Central memory CD8-positive, alpha-beta T cell (primary cell): ENCODE measurements around the gene FBXW8.

Experiments used
- ATAC-seq: fragments of 150-1000 bp; cut with Tn5 transposase; replicated peaks from 2 replicates; pipeline ENCODE4 v1.10.0; 2022; ENCODE audit warnings: mild to moderate bottlenecking, moderate FRiP score, moderate number of reproducible peaks; ENCODE audit not compliant: poor library complexity, severe bottlenecking; ENCODE audit errors: extremely low read depth
- DNase-seq, 2 donors: peaks; one replicate each; pipeline ENCODE4 v3.0.0; 2021; ENCODE audit warnings: low spot score in 2 of 2
- H3K27ac Mint-ChIP-seq: one replicate; pipeline ENCODE4 v1.8.0; 2022; ENCODE audit warnings: low read depth, mild to moderate bottlenecking, moderate library complexity, mixed read lengths
- H3K27me3 Mint-ChIP-seq: one replicate; pipeline ENCODE4 v1.8.0; 2022; ENCODE audit warnings: mixed read lengths
- H3K36me3 Mint-ChIP-seq: one replicate; pipeline ENCODE4 v1.8.0; 2022; ENCODE audit warnings: mild to moderate bottlenecking, moderate library complexity, mixed read lengths; ENCODE audit not compliant: insufficient read depth
- H3K4me1 Mint-ChIP-seq: one replicate; pipeline ENCODE4 v1.8.0; 2022; ENCODE audit warnings: mixed read lengths
- H3K4me3 Mint-ChIP-seq: one replicate; pipeline ENCODE4 v1.8.0; 2022; ENCODE audit warnings: mild to moderate bottlenecking, moderate library complexity, mixed read lengths
- H3K9me3 Mint-ChIP-seq: one replicate; pipeline ENCODE4 v1.8.0; 2022; ENCODE audit warnings: mixed read lengths

Gene FBXW8

GRCh38 chr12:116880213-116880816 is 30.4 kb upstream of the FBXW8 start:
- peaks cover 26% of the 10 kb centered on the region for H3K4me1 Mint-ChIP-seq
- DNase-seq (no peak), ATAC-seq (no peak)
- peaks cover 95% of the 10 kb centered on the region for H3K27me3 Mint-ChIP-seq
- peak overlapping the region; percentile 58 for H3K4me3 Mint-ChIP-seq
- H3K27ac Mint-ChIP-seq, result no peak overlapping the region
- H3K36me3 Mint-ChIP-seq, result no peaks in the 10 kb centered on the region
- H3K9me3 Mint-ChIP-seq, result no peaks in the 10 kb centered on the region

- no peak overlapping the region for H3K27ac Mint-ChIP-seq
Observed at GRCh38 chr12:116880817-116881324, 29.9 kb upstream of the FBXW8 start.

DNA sequence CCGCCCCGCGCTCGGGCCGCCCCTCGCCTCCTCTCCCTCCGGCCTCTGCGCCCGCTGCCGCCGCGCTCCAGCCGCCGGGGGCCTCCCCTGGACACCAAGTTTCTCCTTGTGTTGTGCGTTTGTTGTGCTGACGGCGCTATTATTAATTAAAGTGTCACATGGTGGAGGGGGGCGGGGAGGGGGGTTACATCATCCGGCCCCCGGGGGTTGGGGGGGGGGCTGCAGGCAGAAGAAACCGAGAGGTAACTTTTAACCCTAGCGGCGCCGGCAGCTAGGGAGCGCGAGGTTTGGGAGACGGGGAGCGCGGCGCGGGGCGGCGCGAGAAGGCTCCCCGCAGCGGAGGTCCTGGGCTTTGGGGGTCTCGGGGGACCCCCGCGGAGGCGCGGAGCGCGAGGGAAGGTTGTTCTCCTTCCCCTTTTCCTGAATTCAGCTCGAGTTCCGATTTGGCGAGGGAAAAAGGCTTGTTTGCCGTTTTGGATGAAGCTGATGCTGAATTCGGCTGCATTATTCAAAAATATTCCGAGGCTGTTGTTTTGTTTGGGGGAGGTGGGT is 29.3 kb upstream of the FBXW8 start, which contains the start of gene HRK:
Gene HRK, minus strand, starts transcription at position 117 of the 552 bp plus-strand sequence. CDS start 134 bp downstream, outside the sequence.
- H3K4me1 Mint-ChIP-seq, result peaks cover 26% of the 10 kb centered on the region
- no peak within 1 kb of the TSS for H3K27ac Mint-ChIP-seq
- H3K27me3 Mint-ChIP-seq, result peaks cover 85% of the 10 kb centered on the region
- DNase-seq (no peak), ATAC-seq (no peak)
- H3K4me3 Mint-ChIP-seq, result peak within 1 kb of the TSS; percentile 58
- no peaks in the 10 kb centered on the region for H3K36me3 Mint-ChIP-seq
- no peaks in the 10 kb centered on the region for H3K9me3 Mint-ChIP-seq

More at GRCh38 chr12:116880817-116881324, 29.9 kb upstream of the FBXW8 start:
- Mint-ChIP-seq H3K4me1 (peaks cover 26% of the 10 kb centered on the region), H3K9me3 (no peaks in the 10 kb centered on the region), H3K27me3 (peaks cover 90% of the 10 kb centered on the region), H3K4me3 (peak overlapping the region; percentile 58), H3K36me3 (no peaks in the 10 kb centered on the region)
- DNase-seq (no peak), ATAC-seq (no peak)

DNA sequence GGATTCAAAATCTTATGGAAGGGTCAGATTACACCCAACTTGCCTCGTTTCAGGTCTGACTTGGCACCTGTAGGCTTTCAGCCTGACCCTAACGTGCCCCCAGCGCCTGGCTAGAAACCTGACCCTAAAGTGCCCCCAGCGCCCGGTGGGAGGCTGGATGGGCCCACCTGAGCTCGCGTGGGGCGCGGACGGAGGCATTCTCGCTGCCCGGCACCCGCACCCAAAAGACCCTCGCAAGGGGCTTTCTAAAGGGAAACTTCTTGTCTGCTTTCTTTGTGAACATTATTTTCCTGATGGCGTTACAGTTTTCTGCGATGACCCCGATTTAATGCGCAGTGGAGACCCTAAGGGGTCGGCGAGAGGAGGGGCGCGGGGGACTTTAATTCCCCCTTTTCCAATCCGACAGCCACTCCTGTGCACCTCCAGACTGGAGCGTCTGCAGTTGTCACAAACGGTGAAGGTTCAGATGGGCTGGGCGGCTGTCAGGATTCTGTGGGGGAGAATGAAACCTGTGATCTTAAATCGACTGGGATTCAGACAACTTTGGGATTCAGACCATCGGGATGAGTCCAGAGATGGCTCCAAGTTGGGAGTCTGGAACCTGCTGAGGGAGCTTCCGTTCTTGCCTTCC is 28.8 kb upstream of the FBXW8 start:
- Mint-ChIP-seq H3K27me3 (peaks cover 85% of the 10 kb centered on the region), H3K36me3 (no peaks in the 10 kb centered on the region), H3K27ac (no peak overlapping the region), H3K4me3 (peak overlapping the region; percentile 52), H3K9me3 (no peaks in the 10 kb centered on the region), H3K4me1 (peaks cover 26% of the 10 kb centered on the region)
- ATAC-seq (no peak), DNase-seq (no peak)

- no peak for ATAC-seq
- H3K4me3 Mint-ChIP-seq, result no peak overlapping the region
- H3K27me3 Mint-ChIP-seq, result peaks cover 85% of the 10 kb centered on the region
- DNase-seq, result no peak
- no peaks in the 10 kb centered on the region for H3K36me3 Mint-ChIP-seq
- no peak overlapping the region for H3K27ac Mint-ChIP-seq
- H3K4me1 Mint-ChIP-seq, result peaks cover 26% of the 10 kb centered on the region
- H3K9me3 Mint-ChIP-seq, result no peaks in the 10 kb centered on the region
Observed at GRCh38 chr12:116882742-116883141, 28.0 kb upstream of the FBXW8 start.

GRCh38 chr12:116884871-116885270 is 25.9 kb upstream of the FBXW8 start:
- no peak overlapping the region for H3K27ac Mint-ChIP-seq
- no peaks in the 10 kb centered on the region for H3K9me3 Mint-ChIP-seq
- H3K36me3 Mint-ChIP-seq, result no peaks in the 10 kb centered on the region
- ATAC-seq (no peak), DNase-seq (no peak)
- peaks cover 10% of the 10 kb centered on the region for H3K4me1 Mint-ChIP-seq
- H3K27me3 Mint-ChIP-seq, result peaks cover 75% of the 10 kb centered on the region
- no peak overlapping the region for H3K4me3 Mint-ChIP-seq

DNA sequence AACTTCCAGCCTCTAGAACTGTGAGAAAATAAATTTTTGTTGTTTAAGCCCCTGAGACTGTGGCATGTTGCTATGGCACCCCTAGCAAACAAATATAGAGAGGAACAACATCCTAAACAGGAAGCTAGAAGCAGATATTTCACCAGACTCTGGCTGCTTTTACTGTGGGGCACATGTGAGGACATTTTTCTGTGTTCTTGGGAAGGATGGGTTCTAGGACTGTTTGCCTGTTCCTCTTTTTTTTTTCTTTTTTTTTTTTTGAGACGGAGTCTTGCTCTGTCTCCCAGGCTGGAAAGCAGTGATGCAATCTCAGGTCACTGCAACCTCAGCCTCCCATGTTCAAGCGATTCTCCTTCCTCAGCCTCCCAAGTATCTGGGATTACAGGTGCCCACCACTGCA is 25.3 kb upstream of the FBXW8 start:
- no peak for DNase-seq
- Mint-ChIP-seq H3K9me3 (no peaks in the 10 kb centered on the region), H3K27me3 (peaks cover 75% of the 10 kb centered on the region), H3K27ac (no peak overlapping the region), H3K4me1 (peaks cover 4% of the 10 kb centered on the region), H3K4me3 (no peak overlapping the region), H3K36me3 (no peaks in the 10 kb centered on the region)
- no peak for ATAC-seq

GRCh38 chr12:116887244-116887643 is 23.5 kb upstream of the FBXW8 start:
- Mint-ChIP-seq H3K27ac (no peak overlapping the region), H3K4me1 (no peaks in the 10 kb centered on the region), H3K9me3 (no peaks in the 10 kb centered on the region), H3K27me3 (peaks cover 63% of the 10 kb centered on the region), H3K36me3 (no peaks in the 10 kb centered on the region), H3K4me3 (no peak overlapping the region)
- no peak for ATAC-seq
- DNase-seq, result no peak

DNA sequence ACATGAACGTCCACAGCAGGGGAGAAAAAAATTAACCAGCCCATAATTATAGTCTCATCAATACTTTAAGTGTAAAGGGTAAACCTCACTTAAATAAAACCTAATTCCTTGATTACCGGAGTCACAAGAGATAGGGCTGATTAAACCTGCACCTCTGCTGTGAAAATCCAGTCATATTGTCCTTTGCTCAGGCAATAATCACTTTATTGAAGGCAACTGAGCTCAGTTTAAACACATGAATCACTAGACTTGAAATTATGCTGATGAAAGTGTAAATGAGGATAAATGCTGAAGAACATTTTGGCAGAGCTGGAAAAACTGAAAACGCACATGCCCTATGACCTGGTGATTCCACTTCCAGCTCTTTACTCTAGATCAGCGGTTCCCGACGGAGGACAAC is 22.9 kb upstream of the FBXW8 start:
- Mint-ChIP-seq H3K36me3 (no peaks in the 10 kb centered on the region), H3K4me1 (no peaks in the 10 kb centered on the region), H3K4me3 (no peak overlapping the region), H3K9me3 (no peaks in the 10 kb centered on the region), H3K27me3 (peaks cover 57% of the 10 kb centered on the region), H3K27ac (no peak overlapping the region)
- ATAC-seq (no peak), DNase-seq (no peak)

GRCh38 chr12:116890330-116890729 is 20.4 kb upstream of the FBXW8 start:
- Mint-ChIP-seq H3K27me3 (peaks cover 42% of the 10 kb centered on the region), H3K36me3 (no peaks in the 10 kb centered on the region), H3K27ac (no peak overlapping the region), H3K9me3 (no peaks in the 10 kb centered on the region), H3K4me3 (peak overlapping the region; percentile 29), H3K4me1 (no peaks in the 10 kb centered on the region)
- no peak for DNase-seq
- ATAC-seq, result no peak

DNA sequence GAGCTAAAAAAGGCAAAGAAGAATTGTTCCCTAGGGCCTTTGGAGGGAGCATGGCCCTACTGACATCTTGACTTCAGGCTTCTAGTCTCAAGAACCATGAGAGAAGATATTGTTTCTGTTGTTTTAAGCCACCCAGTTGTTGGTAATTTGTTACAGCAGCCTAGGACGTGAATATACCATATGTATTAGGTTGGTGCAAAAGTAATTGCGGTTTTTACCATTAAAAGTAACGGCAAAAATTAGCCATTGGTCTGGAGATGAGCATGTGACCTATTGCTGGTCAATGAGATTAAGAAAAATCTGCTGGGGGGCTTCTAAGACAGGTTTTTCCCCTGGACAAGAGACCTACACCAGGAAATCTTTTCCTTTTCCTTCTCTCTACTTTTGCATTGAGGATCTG is 19.7 kb upstream of the FBXW8 start:
- Mint-ChIP-seq H3K9me3 (no peaks in the 10 kb centered on the region), H3K4me3 (no peak overlapping the region)

DNA sequence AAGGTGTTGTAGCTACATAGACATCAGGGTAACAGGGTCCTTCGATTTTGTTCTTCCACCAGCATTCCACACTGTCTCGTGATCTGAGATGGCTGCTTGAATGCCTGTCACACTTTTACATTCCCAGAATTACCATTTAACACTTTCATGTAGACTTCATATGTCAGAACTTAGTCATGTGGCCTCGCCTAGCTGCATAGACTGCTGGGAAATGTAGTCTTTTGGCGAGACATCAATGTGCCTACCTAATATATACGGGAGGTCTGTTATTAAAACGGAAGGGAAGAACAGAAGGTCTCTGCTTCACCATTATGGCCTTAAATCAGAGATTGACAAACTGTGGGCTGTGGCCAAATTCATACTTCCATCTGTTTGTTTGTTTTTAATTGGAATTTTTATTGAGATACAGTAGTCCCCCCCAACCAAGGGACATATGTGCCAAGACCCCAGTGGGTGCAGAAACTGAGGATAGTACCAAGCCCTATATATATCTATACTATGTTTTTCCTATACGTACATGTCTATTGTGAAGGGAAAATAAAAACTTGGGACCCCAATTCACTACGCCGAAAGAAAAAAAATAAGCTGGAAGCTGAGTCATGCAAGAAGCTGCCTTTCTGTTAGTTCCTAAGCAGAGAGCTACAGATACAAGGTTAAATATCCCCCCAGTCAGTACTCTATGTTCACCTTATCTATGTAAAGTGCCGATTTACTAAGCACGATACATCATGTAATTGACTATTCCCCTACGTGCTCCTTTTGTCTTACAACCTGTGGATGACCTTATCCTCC is 18.2 kb upstream of the FBXW8 start:
- no peak for ATAC-seq
- no peak for DNase-seq

More for the DNA sequence above, 19.7 kb upstream of the FBXW8 start:
- Mint-ChIP-seq H3K27me3 (peaks cover 45% of the 10 kb centered on the region), H3K36me3 (no peaks in the 10 kb centered on the region), H3K27ac (no peak overlapping the region), H3K4me1 (no peaks in the 10 kb centered on the region)
- no peak for DNase-seq
- no peak for ATAC-seq

More for the DNA sequence above, 18.2 kb upstream of the FBXW8 start:
- Mint-ChIP-seq H3K4me3 (no peak overlapping the region), H3K27ac (no peak overlapping the region), H3K4me1 (no peaks in the 10 kb centered on the region), H3K36me3 (no peaks in the 10 kb centered on the region), H3K9me3 (no peaks in the 10 kb centered on the region), H3K27me3 (peaks cover 33% of the 10 kb centered on the region)
